GM13977 (cell line): Measurements from ENCODE around the gene ZNF860.

Experiments
- DNase-seq: peaks from one replicate; pipeline ENCODE4 v3.0.0; 2012; ENCODE audit warnings: low spot score
- in situ Hi-C: fragments of 300-500 bp; cut with MboI; formaldehyde crosslinking; loops from one replicate; pipeline ENCODE4 v1.12.0; 2022; ENCODE audit warnings: low sequenced_read_pairs, low pct_unique_long_range_greater_than_20kb, mixed read lengths, inconsistent platforms; ENCODE audit not compliant: unreplicated experiment
- TF ChIP-seq, protein P1 (sequence below): IDR thresholded peaks from 2 replicates; pipeline ENCODE4 v1.5.1; 2012; ENCODE audit warnings: mild to moderate bottlenecking, control low read depth; ENCODE audit not compliant: insufficient read depth; ENCODE audit errors: extremely low read depth, missing control alignments

Gene ZNF860

DNA sequence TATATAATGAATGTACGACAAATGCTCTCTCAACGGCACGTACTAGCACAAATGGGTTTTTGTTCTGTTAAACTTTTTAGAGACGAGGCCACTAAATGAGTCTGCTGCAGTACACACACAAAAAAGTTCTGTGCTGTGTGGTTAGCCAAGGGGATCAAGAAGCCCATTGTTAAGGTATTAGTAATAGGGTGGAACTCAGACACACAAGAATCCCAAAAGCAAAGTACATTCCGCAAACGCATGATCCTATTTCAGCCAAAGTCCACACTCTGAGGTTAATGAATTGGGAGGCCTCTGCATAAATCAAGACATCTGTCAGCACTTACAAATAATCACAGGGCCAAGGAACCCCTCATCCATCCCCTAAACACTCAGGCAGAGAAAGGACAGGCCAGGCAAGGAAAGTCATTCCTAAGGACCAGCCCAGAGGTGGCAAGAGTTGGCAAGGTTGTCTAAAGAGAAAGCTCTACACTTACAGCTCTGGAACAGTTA is 12.6 kb upstream of the ZNF860 start:
- no peak for DNase-seq
- TF ChIP-seq, protein P1, sequence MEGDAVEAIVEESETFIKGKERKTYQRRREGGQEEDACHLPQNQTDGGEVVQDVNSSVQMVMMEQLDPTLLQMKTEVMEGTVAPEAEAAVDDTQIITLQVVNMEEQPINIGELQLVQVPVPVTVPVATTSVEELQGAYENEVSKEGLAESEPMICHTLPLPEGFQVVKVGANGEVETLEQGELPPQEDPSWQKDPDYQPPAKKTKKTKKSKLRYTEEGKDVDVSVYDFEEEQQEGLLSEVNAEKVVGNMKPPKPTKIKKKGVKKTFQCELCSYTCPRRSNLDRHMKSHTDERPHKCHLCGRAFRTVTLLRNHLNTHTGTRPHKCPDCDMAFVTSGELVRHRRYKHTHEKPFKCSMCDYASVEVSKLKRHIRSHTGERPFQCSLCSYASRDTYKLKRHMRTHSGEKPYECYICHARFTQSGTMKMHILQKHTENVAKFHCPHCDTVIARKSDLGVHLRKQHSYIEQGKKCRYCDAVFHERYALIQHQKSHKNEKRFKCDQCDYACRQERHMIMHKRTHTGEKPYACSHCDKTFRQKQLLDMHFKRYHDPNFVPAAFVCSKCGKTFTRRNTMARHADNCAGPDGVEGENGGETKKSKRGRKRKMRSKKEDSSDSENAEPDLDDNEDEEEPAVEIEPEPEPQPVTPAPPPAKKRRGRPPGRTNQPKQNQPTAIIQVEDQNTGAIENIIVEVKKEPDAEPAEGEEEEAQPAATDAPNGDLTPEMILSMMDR: no peak
- in situ Hi-C loops: no loop called here

DNA sequence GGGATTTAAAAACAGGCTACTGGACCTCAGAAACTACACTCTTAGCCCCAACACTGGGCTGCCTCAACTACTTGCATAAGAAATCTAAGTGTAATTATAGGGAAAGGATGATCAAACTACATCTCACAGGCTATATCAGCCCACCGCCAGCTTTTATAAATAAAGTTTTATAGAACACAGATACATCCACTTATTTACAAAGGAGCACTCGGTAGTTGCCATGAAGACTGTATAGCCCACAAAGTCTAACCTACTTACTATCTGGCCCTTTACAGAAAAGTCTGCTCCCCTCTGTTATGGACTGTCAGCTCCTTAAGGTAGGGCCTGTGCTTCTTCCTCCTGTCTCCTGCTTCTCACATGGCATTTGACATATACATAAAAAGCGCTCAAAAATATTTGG is 9.9 kb upstream of the ZNF860 start:
- in situ Hi-C loops: no loop called here
- TF ChIP-seq, protein P1: no peak
- DNase-seq: no peak

DNA sequence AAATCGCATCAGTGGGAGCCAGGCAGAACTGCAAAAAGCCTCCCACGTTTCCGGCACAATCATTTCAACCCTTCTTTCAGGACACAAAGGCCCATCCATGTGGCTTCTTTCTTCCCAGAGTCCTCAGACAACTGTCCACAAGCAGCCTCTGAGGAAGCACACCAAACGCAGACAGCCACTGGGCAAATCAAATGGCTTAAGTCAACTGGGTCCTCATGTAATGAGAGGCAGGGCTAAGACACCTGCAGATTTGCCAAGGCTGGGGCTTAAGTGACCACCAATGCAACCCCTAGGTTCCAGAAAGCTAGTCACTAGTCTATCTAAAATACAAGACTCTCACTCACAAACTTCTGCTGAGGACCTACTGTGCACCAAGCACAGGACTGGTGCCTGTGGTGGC is 8.5 kb upstream of the ZNF860 start:
- TF ChIP-seq, protein P1: no peak
- in situ Hi-C loops: no loop called here
- DNase-seq: no peak

DNA sequence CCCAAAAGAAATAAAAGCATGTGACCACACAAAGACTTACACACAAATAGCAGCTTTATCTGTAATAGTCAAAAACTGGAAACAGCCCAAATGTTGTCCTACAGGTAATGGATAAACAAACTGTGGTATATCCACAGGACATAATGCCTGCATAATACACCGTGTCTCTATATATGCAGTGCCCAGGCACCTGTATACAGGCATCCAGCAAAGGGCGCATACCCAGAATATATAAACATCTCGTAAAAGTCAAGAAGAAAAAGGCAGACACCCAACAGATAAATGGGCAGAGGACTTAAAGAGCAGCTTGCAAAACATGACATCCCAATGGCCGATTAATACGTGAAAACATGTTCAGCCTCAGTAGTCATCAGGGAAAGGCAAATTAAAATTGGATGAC is 7.7 kb upstream of the ZNF860 start:
- DNase-seq: no peak
- in situ Hi-C loops: no loop called here
- TF ChIP-seq, protein P1: no peak

DNA sequence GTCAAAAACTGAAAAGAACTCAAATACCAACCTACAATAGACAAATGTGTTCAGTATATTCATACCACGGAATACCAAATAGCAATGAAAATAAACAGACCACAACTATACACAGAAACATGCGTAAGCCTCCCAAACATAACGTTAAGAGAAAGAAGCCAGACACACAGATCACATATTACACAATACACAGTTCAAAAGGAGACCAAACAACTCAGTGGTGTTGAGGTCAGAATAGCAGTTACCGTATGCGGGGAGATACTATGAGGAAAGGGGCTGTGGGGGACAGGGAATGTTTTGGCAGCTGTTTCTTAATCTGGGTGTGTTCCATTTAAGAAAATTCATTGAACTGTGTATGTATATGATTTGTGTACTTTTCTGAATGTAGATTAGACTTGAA is 7.1 kb upstream of the ZNF860 start:
- in situ Hi-C loops: no loop called here
- DNase-seq: no peak

DNA sequence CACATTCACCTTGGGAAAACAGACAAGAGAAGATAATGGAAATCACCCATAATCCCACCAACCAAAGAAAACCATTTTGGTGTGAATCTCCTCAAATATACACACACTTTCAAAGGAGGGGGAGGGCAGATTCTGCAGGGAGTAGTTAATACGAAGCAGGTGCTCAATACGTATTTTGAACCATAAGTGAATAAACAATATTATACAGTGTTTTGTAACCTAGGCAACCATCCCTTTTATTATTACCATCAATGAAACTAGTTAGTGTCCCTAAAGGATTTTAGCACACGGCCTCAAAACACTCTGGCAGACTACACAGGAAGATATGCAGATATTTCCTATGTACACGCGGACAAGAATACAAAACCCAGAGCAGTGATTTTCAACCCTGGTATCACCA is 6.6 kb upstream of the ZNF860 start:
- TF ChIP-seq, protein P1: no peak
- DNase-seq: no peak
- in situ Hi-C loops: no loop called here

More for the DNA sequence above, 7.1 kb upstream of the ZNF860 start:
- TF ChIP-seq, protein P1: no peak

DNA sequence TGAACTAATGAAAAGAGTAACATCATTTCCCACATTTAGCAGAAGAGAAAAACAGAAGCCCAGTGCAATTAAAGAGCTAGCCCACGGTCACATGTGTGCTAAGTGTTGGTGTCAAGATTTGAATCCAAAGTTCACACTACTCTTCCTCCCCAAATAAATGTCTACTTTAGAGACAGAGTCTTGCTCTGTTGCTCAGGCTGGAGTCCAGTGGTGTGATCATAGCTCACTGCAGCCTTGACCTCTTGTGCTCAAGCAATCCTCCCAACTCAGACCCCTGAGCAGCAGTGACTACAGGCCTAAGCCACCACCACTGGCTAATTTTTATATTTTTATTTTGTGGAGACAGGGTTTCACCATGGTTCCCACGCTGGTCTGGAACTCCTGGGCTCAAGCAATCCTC is 5.2 kb upstream of the ZNF860 start:
- DNase-seq: no peak
- TF ChIP-seq, protein P1: no peak
- in situ Hi-C loops: no loop called here
